Retinal pigment epithelial cell (primary cell): ENCODE measurements around the gene MUCL3.
"Not testable (repeated sequence)": the region's sequence is repeated elsewhere in the genome, so short reads cannot be mapped to it uniquely, and the experiment has no call there.

ENCODE experiments used
- DNase-seq: peaks from one replicate; pipeline ENCODE4 v3.0.0-alpha.2; 2010; ENCODE audit warnings: low read depth
- H3K4me3 ChIP-seq: 2 replicates; pipeline ENCODE4 v1.5.1; 2011; ENCODE audit warnings: mild to moderate bottlenecking, low read length, control low read depth, moderate library complexity
- TF ChIP-seq, protein P1 (sequence below): conservative IDR thresholded peaks from 2 replicates; pipeline ENCODE4 v1.5.1; 2011; ENCODE audit warnings: low read depth, low read length, control low read depth, inconsistent platforms

The MUCL3 gene

DNA sequence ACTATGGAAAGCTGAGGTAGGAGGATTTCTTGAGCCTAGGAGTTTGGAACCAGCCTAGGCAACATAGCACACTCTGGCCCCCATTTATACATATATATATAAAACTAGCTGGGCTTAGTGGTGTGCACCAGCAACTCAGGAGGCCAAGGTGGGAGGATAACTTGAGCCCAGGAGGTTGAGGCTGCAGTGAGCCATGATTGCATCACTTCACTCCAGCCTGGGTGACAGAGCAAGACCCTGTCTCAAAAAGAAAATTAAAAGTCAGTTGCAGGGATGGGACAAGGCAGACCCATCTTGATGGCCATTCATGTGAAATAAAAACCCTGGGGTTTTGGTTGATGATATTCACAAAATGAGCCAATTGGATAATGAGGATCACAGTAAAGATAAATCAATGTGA is 39.3 kb upstream of the MUCL3 start:
- DNase-seq, result no peak
- no peak overlapping the region for H3K4me3 ChIP-seq
- TF ChIP-seq, protein P1, sequence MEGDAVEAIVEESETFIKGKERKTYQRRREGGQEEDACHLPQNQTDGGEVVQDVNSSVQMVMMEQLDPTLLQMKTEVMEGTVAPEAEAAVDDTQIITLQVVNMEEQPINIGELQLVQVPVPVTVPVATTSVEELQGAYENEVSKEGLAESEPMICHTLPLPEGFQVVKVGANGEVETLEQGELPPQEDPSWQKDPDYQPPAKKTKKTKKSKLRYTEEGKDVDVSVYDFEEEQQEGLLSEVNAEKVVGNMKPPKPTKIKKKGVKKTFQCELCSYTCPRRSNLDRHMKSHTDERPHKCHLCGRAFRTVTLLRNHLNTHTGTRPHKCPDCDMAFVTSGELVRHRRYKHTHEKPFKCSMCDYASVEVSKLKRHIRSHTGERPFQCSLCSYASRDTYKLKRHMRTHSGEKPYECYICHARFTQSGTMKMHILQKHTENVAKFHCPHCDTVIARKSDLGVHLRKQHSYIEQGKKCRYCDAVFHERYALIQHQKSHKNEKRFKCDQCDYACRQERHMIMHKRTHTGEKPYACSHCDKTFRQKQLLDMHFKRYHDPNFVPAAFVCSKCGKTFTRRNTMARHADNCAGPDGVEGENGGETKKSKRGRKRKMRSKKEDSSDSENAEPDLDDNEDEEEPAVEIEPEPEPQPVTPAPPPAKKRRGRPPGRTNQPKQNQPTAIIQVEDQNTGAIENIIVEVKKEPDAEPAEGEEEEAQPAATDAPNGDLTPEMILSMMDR, result no peak

- not testable (repeated sequence) for DNase-seq, H3K4me3 ChIP-seq
Observed at GRCh38 chr6:30902196-30902595, 38.6 kb upstream of the MUCL3 start.

GRCh38 chr6:30902709-30903108 is 38.1 kb upstream of the MUCL3 start:
- H3K4me3 ChIP-seq, result no peak overlapping the region
- DNase-seq, result no peak
- TF ChIP-seq, protein P1, result no peak

GRCh38 chr6:30903236-30903635 is 37.5 kb upstream of the MUCL3 start:
- DNase-seq, result no peak
- H3K4me3 ChIP-seq, result no peak overlapping the region
- TF ChIP-seq, protein P1, result no peak

- not testable (repeated sequence) for DNase-seq
Observed at GRCh38 chr6:30907290-30907757, 33.4 kb upstream of the MUCL3 start.

DNA sequence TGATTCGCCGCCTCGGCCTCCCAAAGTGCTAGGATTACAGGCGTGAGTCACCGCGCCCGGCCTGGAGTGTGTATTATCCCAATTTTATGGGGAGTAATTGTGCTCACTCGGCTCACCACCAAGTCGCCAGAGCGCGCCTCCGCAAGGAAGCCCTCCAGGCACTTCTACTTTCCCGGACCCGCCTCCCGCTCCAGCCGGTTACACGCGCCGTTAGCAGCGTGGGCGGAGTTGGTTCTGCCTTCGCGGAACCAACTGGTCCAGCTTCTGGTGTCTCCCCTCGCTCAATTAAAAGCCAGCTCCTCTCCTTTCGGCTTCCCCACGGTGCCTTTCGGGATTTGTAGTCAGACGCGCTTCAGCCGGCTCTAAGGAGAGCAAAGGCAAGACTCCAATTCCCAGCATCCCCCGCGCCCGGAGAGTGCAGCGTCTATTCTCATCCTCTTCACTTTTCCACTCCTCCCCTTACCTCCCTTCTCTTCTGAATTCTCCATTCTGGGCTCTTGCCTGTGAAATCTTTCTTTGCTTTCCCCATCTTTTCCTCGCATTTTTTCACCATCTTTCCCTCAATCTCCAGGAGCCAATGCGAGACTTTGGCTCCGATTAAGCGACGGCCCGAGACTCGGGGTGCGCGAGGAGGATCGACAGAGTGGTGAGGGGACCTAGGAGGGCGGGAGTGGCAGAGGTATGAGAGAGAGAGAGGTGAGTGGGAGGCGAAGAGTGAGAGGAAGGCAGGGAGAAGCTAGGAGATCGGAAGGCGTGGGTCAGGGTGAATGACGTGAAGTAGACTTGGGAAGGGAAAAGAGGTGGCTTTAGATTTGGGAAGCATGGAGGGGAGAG is 32.8 kb upstream of the MUCL3 start, which contains the start of gene GTF2H4:
TSS of gene GTF2H4 (plus strand) at position 450 of the 834 bp plus-strand sequence.
- H3K4me3 ChIP-seq, result peak within 1 kb of the TSS; percentile 95
- peak; percentile 93 for DNase-seq
- TF ChIP-seq, protein P1, result no peak

More at GRCh38 chr6:30907290-30907757, 33.4 kb upstream of the MUCL3 start:
- peak overlapping the region; percentile 95 for H3K4me3 ChIP-seq

- DNase-seq, result no peak
- H3K4me3 ChIP-seq, result peak overlapping the region; percentile 95
- TF ChIP-seq, protein P1, result no peak
Observed at GRCh38 chr6:30908700-30909099, 32.1 kb upstream of the MUCL3 start.

DNA sequence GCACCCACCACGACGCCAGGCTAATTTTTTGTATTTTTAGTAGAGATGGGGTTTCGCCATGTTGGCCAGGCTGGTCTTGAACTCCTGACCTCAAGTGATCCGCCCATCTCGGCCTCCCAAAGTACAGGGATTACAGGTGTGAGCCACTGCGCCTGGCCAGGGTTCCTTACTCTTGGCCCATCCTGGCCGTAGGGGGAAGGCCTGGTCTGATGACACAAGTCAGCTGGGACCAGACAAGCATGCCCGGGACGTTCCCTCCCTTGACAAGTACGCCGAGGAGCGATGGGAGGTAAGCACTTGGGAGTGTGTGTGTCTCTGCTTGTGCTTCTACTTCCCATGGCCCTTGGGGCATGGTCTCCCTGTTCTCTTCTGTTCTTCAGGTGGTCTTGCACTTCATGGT is 30.3 kb upstream of the MUCL3 start:
- DNase-seq, H3K4me3 ChIP-seq: not testable (repeated sequence)
